Measurements from ENCODE around the gene PNPO.

Gene PNPO

DNA sequence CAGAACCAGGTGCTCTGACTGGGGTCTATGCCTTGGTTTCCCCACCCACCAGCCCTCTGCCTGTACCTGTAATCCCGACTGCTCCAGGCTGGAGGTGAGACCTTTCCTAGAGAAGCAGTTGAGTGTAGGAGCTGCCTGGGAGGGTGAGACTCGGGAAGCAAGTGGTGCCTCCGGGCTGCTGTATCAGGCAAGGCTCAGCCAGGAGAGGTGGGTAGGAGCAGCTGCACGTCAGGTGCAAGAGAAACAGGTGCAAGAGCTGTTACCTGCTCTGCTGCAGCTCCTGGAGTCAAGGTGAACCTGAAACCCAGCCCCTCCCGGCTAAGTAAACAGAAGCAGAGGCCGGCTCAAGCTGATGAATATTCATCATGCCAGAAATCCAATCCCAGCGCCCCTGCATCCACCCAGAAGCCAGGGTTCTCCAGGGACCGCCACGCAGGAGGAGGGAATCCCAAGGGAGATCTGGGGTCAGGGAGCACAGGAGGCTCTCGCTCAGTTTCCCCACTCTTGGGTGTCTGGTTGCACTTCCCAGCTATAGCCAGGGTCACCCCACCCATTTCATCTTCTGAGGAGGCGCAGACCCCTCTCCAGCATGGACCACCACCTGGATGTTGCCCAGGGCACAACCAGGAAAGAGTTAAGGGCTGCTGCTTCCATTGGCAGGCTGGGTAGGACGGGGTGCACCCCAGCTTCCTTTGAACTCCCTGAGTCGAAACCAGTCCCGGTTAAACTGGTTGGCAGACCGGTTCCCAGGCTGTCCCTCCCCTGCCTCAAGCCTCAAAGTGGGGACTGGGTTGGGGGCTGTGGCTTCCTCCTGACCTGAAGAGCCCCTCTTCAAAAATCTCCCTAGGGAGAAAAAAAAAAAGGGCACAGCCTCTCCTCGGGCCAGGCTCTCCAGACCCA is 16.5 kb downstream of the PNPO start, which contains the start of gene PRR15L:
Gene PRR15L, minus strand, starts transcription at position 293 of the 900 bp plus-strand sequence. CDS start 4,649 bp downstream, outside the sequence.
- H3K4me2 ChIP-seq (ENCODE audit: insufficient read depth, low read length), result no peak within 1 kb of the TSS
- no peak for TF ChIP-seq EZH2 (IDR thresholded peaks at IDR 0.05; ENCODE audit: borderline replicate concordance, low read depth, low read length, severe bottlenecking)
- TF ChIP-seq, protein P1, sequence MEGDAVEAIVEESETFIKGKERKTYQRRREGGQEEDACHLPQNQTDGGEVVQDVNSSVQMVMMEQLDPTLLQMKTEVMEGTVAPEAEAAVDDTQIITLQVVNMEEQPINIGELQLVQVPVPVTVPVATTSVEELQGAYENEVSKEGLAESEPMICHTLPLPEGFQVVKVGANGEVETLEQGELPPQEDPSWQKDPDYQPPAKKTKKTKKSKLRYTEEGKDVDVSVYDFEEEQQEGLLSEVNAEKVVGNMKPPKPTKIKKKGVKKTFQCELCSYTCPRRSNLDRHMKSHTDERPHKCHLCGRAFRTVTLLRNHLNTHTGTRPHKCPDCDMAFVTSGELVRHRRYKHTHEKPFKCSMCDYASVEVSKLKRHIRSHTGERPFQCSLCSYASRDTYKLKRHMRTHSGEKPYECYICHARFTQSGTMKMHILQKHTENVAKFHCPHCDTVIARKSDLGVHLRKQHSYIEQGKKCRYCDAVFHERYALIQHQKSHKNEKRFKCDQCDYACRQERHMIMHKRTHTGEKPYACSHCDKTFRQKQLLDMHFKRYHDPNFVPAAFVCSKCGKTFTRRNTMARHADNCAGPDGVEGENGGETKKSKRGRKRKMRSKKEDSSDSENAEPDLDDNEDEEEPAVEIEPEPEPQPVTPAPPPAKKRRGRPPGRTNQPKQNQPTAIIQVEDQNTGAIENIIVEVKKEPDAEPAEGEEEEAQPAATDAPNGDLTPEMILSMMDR (IDR thresholded peaks at IDR 0.05; ENCODE audit: borderline replicate concordance, extremely low read depth, low read length, poor library complexity, severe bottlenecking), result no peak
- DNase-seq, result no peak
- H4K20me1 ChIP-seq (ENCODE audit: insufficient read depth, low read length), result no peaks in the 10 kb centered on the region
- H2AFZ ChIP-seq (ENCODE audit: low read depth, low read length), result no peak within 1 kb of the TSS
- no peaks in the 10 kb centered on the region for H3K79me2 ChIP-seq (ENCODE audit: insufficient read depth, low read length)
- H3K36me3 ChIP-seq (ENCODE audit: insufficient read depth, low read length), result no peaks in the 10 kb centered on the region
- H3K9ac ChIP-seq (ENCODE audit: low read depth, low read length), result no peak within 1 kb of the TSS
- ATAC-seq (ENCODE audit: insufficient read depth, low read depth), result no peak
- H3K27me3 ChIP-seq (ENCODE audit: insufficient read depth, low read length, poor library complexity), result no peaks in the 10 kb centered on the region
- no peaks in the 10 kb centered on the region for H3K9me3 ChIP-seq (ENCODE audit: insufficient read depth, low read length, severe bottlenecking)
- H3K27ac ChIP-seq (ENCODE audit: low read length), result no peak within 1 kb of the TSS
- no peak within 1 kb of the TSS for H3K4me3 ChIP-seq (ENCODE audit: low read depth in 1 of 2, low read length in 2 of 2)
- H3K4me1 ChIP-seq (ENCODE audit: insufficient read depth, low read length), result no peaks in the 10 kb centered on the region

DNA sequence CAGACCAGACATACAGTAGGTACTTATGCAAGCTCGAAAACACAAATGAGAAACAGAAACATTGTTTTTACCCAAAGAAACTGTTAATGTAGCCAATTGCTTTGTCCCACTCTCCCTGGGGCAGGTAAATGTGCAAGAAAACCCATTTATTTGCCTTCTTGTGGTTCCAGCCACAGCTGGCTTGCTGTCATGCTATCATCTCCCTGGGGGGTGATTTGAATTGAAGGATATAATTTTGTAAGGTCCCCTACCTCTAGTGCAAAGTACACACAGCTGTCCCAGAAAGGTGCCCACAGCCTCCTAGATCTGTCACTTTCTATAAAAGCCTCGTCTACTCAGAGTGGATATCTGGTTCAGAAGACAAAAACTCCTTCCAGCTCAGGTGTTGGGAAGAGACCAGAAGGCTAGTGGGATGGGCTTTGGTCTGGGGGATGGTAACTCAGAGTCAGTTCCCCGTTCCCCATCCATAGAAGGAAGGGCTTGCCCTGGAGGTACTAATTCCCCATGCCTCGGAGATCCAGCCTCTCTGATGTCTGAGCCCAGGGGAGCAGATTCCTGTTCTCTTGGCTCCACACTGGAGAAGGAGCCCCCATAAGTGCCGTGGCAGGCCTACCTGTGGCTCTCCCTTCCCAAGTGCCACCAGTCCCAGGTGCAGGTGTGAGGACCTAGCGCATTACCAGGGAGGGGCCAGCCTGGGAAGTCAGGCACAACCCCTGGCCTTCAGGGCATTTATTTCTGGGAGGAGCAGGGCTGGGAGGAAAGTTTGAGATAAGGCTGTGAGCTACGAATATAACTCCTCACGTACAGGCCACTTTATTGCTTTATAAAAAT is 18.7 kb downstream of the PNPO start:
- TF ChIP-seq, protein P1 (IDR thresholded peaks at IDR 0.05; ENCODE audit: borderline replicate concordance, extremely low read depth, low read length, poor library complexity, severe bottlenecking), result no peak
- no peak for TF ChIP-seq EZH2 (IDR thresholded peaks at IDR 0.05; ENCODE audit: borderline replicate concordance, low read depth, low read length, severe bottlenecking)
- ATAC-seq (ENCODE audit: insufficient read depth, low read depth) (no peak), DNase-seq (no peak)
- Histone ChIP-seq H3K79me2 (ENCODE audit: insufficient read depth, low read length) (no peaks in the 10 kb centered on the region), H3K9ac (ENCODE audit: low read depth, low read length) (no peak overlapping the region), H3K4me3 (ENCODE audit: low read depth in 1 of 2, low read length in 2 of 2) (no peak overlapping the region), H3K4me1 (ENCODE audit: insufficient read depth, low read length) (no peaks in the 10 kb centered on the region), H3K27ac (ENCODE audit: low read length) (no peak overlapping the region), H3K9me3 (ENCODE audit: insufficient read depth, low read length, severe bottlenecking) (no peaks in the 10 kb centered on the region), H4K20me1 (ENCODE audit: insufficient read depth, low read length) (no peaks in the 10 kb centered on the region), H2AFZ (ENCODE audit: low read depth, low read length) (no peak overlapping the region), H3K36me3 (ENCODE audit: insufficient read depth, low read length) (no peaks in the 10 kb centered on the region), H3K4me2 (ENCODE audit: insufficient read depth, low read length) (no peak overlapping the region), H3K27me3 (ENCODE audit: insufficient read depth, low read length, poor library complexity) (no peaks in the 10 kb centered on the region)

DNA sequence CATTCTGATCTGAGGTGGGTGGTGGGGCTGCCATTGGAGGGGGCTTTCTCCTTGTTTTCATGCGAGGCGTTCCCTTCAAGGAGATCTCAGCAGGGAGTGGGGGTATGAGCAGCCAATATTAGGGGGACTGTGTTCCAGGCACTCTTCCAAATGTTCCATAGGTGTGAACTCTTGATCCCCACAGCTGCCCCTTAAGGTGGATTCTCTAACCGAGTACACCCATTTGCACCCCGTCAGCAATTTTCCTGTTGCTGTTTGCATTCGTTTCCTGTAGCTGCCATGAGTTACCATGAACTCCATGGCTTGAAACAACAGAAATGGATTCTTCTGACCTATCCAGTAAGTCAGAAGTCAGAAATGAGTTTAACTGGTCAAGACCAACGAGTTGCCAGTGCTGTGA is 20.0 kb downstream of the PNPO start:
- no peak for TF ChIP-seq EZH2 (IDR thresholded peaks at IDR 0.05; ENCODE audit: borderline replicate concordance, low read depth, low read length, severe bottlenecking)
- TF ChIP-seq, protein P1 (IDR thresholded peaks at IDR 0.05; ENCODE audit: borderline replicate concordance, extremely low read depth, low read length, poor library complexity, severe bottlenecking), result no peak
- no peaks in the 10 kb centered on the region for H3K9me3 ChIP-seq (ENCODE audit: insufficient read depth, low read length, severe bottlenecking)
- H3K4me2 ChIP-seq (ENCODE audit: insufficient read depth, low read length), result no peak overlapping the region
- H3K27ac ChIP-seq (ENCODE audit: low read length), result no peak overlapping the region
- H2AFZ ChIP-seq (ENCODE audit: low read depth, low read length), result no peak overlapping the region
- DNase-seq (no peak), ATAC-seq (ENCODE audit: insufficient read depth, low read depth) (no peak)
- no peaks in the 10 kb centered on the region for H4K20me1 ChIP-seq (ENCODE audit: insufficient read depth, low read length)
- no peaks in the 10 kb centered on the region for H3K4me1 ChIP-seq (ENCODE audit: insufficient read depth, low read length)
- no peak overlapping the region for H3K9ac ChIP-seq (ENCODE audit: low read depth, low read length)
- no peaks in the 10 kb centered on the region for H3K36me3 ChIP-seq (ENCODE audit: insufficient read depth, low read length)
- H3K4me3 ChIP-seq (ENCODE audit: low read depth in 1 of 2, low read length in 2 of 2), result no peak overlapping the region
- H3K27me3 ChIP-seq (ENCODE audit: insufficient read depth, low read length, poor library complexity), result no peaks in the 10 kb centered on the region
- H3K79me2 ChIP-seq (ENCODE audit: insufficient read depth, low read length), result no peaks in the 10 kb centered on the region
